Smooth muscle cell (in vitro differentiated cells): ENCODE results near the gene KSR2. TPM values are rescaled to one million over a fixed set of nuclear protein-coding genes. Genes with fewer than 3 reads are reported as not detected.

Experiments used
- DNase-seq: peaks from one replicate; lab custom pipeline; 2025; ENCODE audit not compliant: unreplicated experiment; lab: John Stamatoyannopoulos, UW
- H2AFZ ChIP-seq: fragments of 200-600 bp; sonication (generic); 2 replicates; pipeline ENCODE4 v1.6.0; 2016; ENCODE audit warnings: antibody characterized with exemption, low read depth, mild to moderate bottlenecking
- H3F3A ChIP-seq: fragments of 200-600 bp; sonication (generic); 2 replicates; pipeline ENCODE4 v1.6.0; 2017; ENCODE audit warnings: antibody characterized with exemption, low read depth
- H3K27ac ChIP-seq: fragments of 200-600 bp; sonication (generic); 2 replicates; pipeline ENCODE4 v1.5.1; 2016; ENCODE audit warnings: low read depth, mild to moderate bottlenecking
- H3K27me3 ChIP-seq: fragments of 200-600 bp; sonication (generic); 2 replicates; pipeline ENCODE4 v1.6.1; 2016; ENCODE audit warnings: low read depth, mild to moderate bottlenecking
- H3K36me3 ChIP-seq: fragments of 200-600 bp; sonication (generic); 2 replicates; pipeline ENCODE4 v1.5.1; 2016; ENCODE audit warnings: low read depth
- H3K4me1 ChIP-seq: fragments of 200-600 bp; sonication (generic); 2 replicates; pipeline ENCODE4 v1.5.1; 2016; ENCODE audit warnings: low read depth
- H3K4me2 ChIP-seq: fragments of 200-600 bp; sonication (generic); 2 replicates; pipeline ENCODE4 v1.6.0; 2016; ENCODE audit warnings: mild to moderate bottlenecking
- H3K4me3 ChIP-seq: fragments of 200-600 bp; sonication (generic); 2 replicates; pipeline ENCODE4 v1.5.1; 2016; ENCODE audit warnings: mild to moderate bottlenecking
- H3K79me2 ChIP-seq: fragments of 200-600 bp; sonication (generic); 2 replicates; pipeline ENCODE4 v1.6.0; 2016; ENCODE audit warnings: low read depth, mild to moderate bottlenecking
- H3K9ac ChIP-seq: fragments of 200-600 bp; sonication (generic); 2 replicates; pipeline ENCODE4 v1.6.0; 2016; ENCODE audit warnings: low read depth
- H3K9me3 ChIP-seq: fragments of 200-600 bp; sonication (generic); replicated peaks from 2 replicates; pipeline ENCODE4 v1.5.1; 2016; ENCODE audit warnings: low read depth
- H4K20me1 ChIP-seq: fragments of 200-600 bp; sonication (generic); 2 replicates; pipeline ENCODE4 v1.6.0; 2016; ENCODE audit warnings: low read depth
- CTCF ChIP-seq: fragments of 200-600 bp; sonication (generic); IDR thresholded peaks from 2 replicates; pipeline ENCODE4 v1.5.1; 2017; ENCODE audit warnings: borderline replicate concordance, mild to moderate bottlenecking, antibody characterized with exemption; ENCODE audit not compliant: insufficient read depth, poor library complexity, severe bottlenecking
- WGBS: methylation state at CpG from one replicate; pipeline ENCODE4 v1.1.7; 2016; ENCODE audit warnings: low lambda C conversion rate; 5-methylcytosine and 5-hydroxymethylcytosine counted together
- polyA plus RNA-seq: library from polyadenylated mRNA; unstranded; fragments of >200 nt; fragmentation: Nextera tagmentation; extraction: Ambion mirVana; gene quantifications from 2 replicates; pipeline ENCODE4 v1.2.1, GENCODE V29; 2016
- total RNA-seq: library from RNA; depleted of rRNA; stranded (reverse); fragments of >200 nt; gene quantifications from 2 replicates; pipeline ENCODE4 v1.2.3, GENCODE V29; 2014

Gene KSR2
- total and polyA plus RNA-seq, 2 experiments from 2014 or later: 0.04 TPM; not detected in 1

DNA sequence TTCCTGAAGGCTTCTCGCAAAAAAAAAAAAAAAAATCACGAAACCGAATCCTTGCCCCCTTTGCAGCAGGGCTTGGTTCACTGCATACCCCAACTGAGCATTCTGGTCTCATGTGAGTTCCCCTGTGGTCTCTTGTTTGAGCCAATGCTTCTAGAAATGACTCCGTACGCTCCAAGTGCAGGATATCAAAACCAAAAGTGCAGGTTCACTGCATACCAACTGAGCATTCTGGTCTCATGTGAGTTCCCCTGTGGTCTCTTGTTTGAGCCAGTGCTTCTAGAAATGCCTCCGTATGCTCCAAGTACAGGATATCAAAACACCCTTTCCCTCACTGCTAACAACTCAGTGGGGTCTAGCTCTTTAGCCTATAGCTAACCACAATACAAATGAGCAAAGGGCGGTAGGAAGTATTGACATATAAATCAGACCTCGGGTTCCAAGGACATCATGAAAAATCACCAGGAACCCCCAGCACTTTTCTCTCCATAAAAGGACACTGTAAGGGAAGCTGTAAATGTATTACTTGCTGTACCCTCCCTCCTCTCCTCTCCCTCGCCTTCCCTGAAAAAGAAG lies 401.1 kb downstream of the KSR2 start:
- H3K4me2 ChIP-seq: no peak overlapping the region
- H3K9me3 ChIP-seq: no peaks in the 10 kb centered on the region
- peaks cover 8% of the 10 kb centered on the region for H3K4me1 ChIP-seq
- no peak overlapping the region for H2AFZ ChIP-seq
- no peak overlapping the region for H3K27ac ChIP-seq
- H3K79me2 ChIP-seq: no peaks in the 10 kb centered on the region
- no peaks in the 10 kb centered on the region for H4K20me1 ChIP-seq
- H3K27me3 ChIP-seq: peaks cover 7% of the 10 kb centered on the region
- H3K9ac ChIP-seq: no peak overlapping the region
- DNase-seq: no peak
- no peaks in the 10 kb centered on the region for H3F3A ChIP-seq
- TF ChIP-seq CTCF: no peak
- no peak overlapping the region for H3K4me3 ChIP-seq
- WGBS: 92% methylated on average over 9 of the region's 9 CpGs
- no peaks in the 10 kb centered on the region for H3K36me3 ChIP-seq

GRCh38 chr12:117564881-117565280 lies 403.9 kb downstream of the KSR2 start:
- no peak for TF ChIP-seq CTCF
- no peak for DNase-seq
- H4K20me1 ChIP-seq: no peaks in the 10 kb centered on the region
- no peak overlapping the region for H3K4me3 ChIP-seq
- no peaks in the 10 kb centered on the region for H3F3A ChIP-seq
- no peak overlapping the region for H3K9ac ChIP-seq
- H3K79me2 ChIP-seq: no peaks in the 10 kb centered on the region
- peaks cover 12% of the 10 kb centered on the region for H3K27me3 ChIP-seq
- peaks cover 8% of the 10 kb centered on the region for H3K4me1 ChIP-seq
- WGBS: 78% methylated on average over 9 of the region's 9 CpGs
- H3K9me3 ChIP-seq: no peaks in the 10 kb centered on the region
- no peaks in the 10 kb centered on the region for H3K36me3 ChIP-seq
- H2AFZ ChIP-seq: no peak overlapping the region
- H3K27ac ChIP-seq: no peak overlapping the region
- H3K4me2 ChIP-seq: no peak overlapping the region

DNA sequence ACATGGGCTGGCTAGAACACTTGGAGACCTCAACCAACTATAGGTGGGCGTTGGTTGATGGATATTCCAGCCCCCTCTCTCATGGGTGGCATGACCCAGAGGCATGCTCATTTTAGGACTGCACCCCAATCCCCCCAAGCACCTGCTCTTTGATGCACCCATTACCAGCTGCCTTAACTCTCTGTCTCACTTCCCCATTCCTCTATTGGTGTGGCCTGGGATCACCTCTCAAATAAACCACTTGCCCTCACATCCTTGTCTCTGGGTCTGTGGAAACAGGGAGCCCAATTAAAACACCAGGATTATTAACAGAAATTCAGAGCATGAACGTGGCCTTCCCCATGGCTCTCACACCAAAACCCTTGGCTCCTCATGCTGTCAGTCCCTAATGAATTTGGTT lies 405.1 kb downstream of the KSR2 start:
- Histone ChIP-seq H3F3A (no peaks in the 10 kb centered on the region), H3K27ac (no peak overlapping the region), H3K4me3 (no peak overlapping the region), H3K79me2 (no peaks in the 10 kb centered on the region), H3K4me2 (no peak overlapping the region), H3K9ac (no peak overlapping the region), H3K36me3 (no peaks in the 10 kb centered on the region), H3K9me3 (no peaks in the 10 kb centered on the region), H4K20me1 (no peaks in the 10 kb centered on the region), H2AFZ (no peak overlapping the region), H3K27me3 (peaks cover 12% of the 10 kb centered on the region), H3K4me1 (peaks cover 8% of the 10 kb centered on the region)
- WGBS: 67% methylated on average over 2 of the region's 2 CpGs
- TF ChIP-seq CTCF: no peak
- DNase-seq: no peak

- H3F3A ChIP-seq: no peaks in the 10 kb centered on the region
- TF ChIP-seq CTCF: no peak
- WGBS: 63% methylated on average over 5 of the region's 5 CpGs
These were observed 405.8 kb downstream of the KSR2 start for GRCh38 chr12:117563007-117563406.

More at GRCh38 chr12:117563007-117563406, 405.8 kb downstream of the KSR2 start:
- Histone ChIP-seq H3K27ac (no peak overlapping the region), H3K4me2 (no peak overlapping the region), H3K9me3 (no peaks in the 10 kb centered on the region), H3K36me3 (no peaks in the 10 kb centered on the region), H3K9ac (no peak overlapping the region), H2AFZ (no peak overlapping the region), H3K4me3 (no peak overlapping the region), H3K4me1 (peaks cover 8% of the 10 kb centered on the region), H3K79me2 (no peaks in the 10 kb centered on the region), H4K20me1 (no peaks in the 10 kb centered on the region), H3K27me3 (peaks cover 16% of the 10 kb centered on the region)
- DNase-seq: no peak
